KMS-11 (cell line): ENCODE measurements around the gene PCSK7.

Experiments
- H2AFZ ChIP-seq: fragments of 200-600 bp; sonication (generic); 2 replicates; pipeline ENCODE4 v1.6.1; 2016; ENCODE audit warnings: antibody characterized with exemption, mixed run types, low read depth
- H3K27ac ChIP-seq: fragments of 200-600 bp; sonication (generic); 2 replicates; pipeline ENCODE4 v1.6.1; 2016; ENCODE audit warnings: mild to moderate bottlenecking, mixed run types
- H3K27me3 ChIP-seq: fragments of 200-600 bp; sonication (generic); 2 replicates; pipeline ENCODE4 v1.6.1; 2017; ENCODE audit warnings: mild to moderate bottlenecking, low read depth, mixed run types, moderate library complexity; ENCODE audit not compliant: insufficient read depth
- H3K36me3 ChIP-seq: fragments of 200-600 bp; sonication (generic); 2 replicates; pipeline ENCODE4 v1.6.1; 2017; ENCODE audit warnings: mild to moderate bottlenecking, mixed run types; ENCODE audit not compliant: insufficient read depth
- H3K4me1 ChIP-seq: fragments of 200-600 bp; sonication (generic); 2 replicates; pipeline ENCODE4 v1.6.1; 2016; ENCODE audit warnings: mild to moderate bottlenecking, low read depth, mixed run types; ENCODE audit not compliant: poor library complexity, severe bottlenecking
- H3K4me2 ChIP-seq: fragments of 200-600 bp; sonication (generic); 2 replicates; pipeline ENCODE4 v1.7.0; 2016; ENCODE audit warnings: mild to moderate bottlenecking, mixed run types
- H3K4me3 ChIP-seq: fragments of 200-600 bp; sonication (generic); IDR thresholded peaks from 2 replicates; pipeline ENCODE4 v1.6.1; 2017; ENCODE audit warnings: low read depth, low read length, mixed read lengths; ENCODE audit not compliant: insufficient read depth
- H3K79me2 ChIP-seq: fragments of 200-600 bp; sonication (generic); 2 replicates; pipeline ENCODE4 v1.6.1; 2016; ENCODE audit warnings: low read depth, mixed run types; ENCODE audit not compliant: insufficient read depth
- H3K9ac ChIP-seq: fragments of 200-600 bp; sonication (generic); 2 replicates; pipeline ENCODE4 v1.6.1; 2016; ENCODE audit warnings: mild to moderate bottlenecking, mixed run types
- H4K20me1 ChIP-seq: fragments of 200-600 bp; sonication (generic); 2 replicates; pipeline ENCODE4 v1.6.1; 2016; ENCODE audit warnings: mild to moderate bottlenecking, mixed run types; ENCODE audit not compliant: insufficient read depth
- TF ChIP-seq, protein P1 (sequence below): fragments of 200-600 bp; sonication (generic); conservative IDR thresholded peaks from 2 replicates; pipeline ENCODE4 v1.6.1; 2017; ENCODE audit warnings: low read depth, mild to moderate bottlenecking, antibody characterized with exemption, low read length, moderate library complexity, mixed read lengths

PCSK7 gene

DNA sequence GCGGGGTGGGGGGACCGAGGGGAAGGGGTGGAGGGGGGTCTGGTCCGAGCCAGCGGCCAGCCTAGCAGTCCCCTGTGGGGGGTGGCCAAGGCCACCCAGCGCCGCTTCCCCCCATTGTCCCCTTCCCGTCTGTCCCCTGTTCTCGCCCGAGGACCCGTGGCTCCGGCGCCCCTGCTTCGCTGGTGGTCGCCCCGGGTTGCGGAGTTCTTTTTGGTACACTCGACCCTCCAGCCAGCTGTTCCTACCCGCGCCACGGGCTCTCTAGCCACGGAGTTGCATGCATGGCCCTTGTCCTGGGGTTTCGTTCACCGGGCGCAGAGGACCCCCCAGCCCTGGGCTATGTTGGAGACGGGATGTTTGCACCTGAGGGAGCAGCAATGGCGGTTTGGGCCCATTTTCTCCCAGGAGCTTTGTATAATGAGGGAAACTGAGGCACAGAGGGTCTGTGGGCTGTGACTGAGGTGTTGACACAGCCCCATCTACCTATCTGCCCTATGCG is 1.1 kb upstream of the PCSK7 start:
- peak overlapping the region; percentile 39; the same call in 1 of the 2 replicates for H3K9ac ChIP-seq
- no peak overlapping the region for H3K4me3 ChIP-seq
- H3K4me1 ChIP-seq, result peaks cover 13% of the 10 kb centered on the region
- peak overlapping the region; percentile 57; the same call in 1 of the 2 replicates for H2AFZ ChIP-seq
- no peak overlapping the region for H3K27ac ChIP-seq
- H3K4me2 ChIP-seq, result peak overlapping the region; percentile 57; the same call in 1 of the 2 replicates
- H3K36me3 ChIP-seq, result no peaks in the 10 kb centered on the region
- H4K20me1 ChIP-seq, result no peaks in the 10 kb centered on the region
- H3K79me2 ChIP-seq, result peaks cover 11% of the 10 kb centered on the region; the same call in 1 of the 2 replicates
- TF ChIP-seq, protein P1, sequence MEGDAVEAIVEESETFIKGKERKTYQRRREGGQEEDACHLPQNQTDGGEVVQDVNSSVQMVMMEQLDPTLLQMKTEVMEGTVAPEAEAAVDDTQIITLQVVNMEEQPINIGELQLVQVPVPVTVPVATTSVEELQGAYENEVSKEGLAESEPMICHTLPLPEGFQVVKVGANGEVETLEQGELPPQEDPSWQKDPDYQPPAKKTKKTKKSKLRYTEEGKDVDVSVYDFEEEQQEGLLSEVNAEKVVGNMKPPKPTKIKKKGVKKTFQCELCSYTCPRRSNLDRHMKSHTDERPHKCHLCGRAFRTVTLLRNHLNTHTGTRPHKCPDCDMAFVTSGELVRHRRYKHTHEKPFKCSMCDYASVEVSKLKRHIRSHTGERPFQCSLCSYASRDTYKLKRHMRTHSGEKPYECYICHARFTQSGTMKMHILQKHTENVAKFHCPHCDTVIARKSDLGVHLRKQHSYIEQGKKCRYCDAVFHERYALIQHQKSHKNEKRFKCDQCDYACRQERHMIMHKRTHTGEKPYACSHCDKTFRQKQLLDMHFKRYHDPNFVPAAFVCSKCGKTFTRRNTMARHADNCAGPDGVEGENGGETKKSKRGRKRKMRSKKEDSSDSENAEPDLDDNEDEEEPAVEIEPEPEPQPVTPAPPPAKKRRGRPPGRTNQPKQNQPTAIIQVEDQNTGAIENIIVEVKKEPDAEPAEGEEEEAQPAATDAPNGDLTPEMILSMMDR, result no peak
- H3K27me3 ChIP-seq, result no peaks in the 10 kb centered on the region

DNA sequence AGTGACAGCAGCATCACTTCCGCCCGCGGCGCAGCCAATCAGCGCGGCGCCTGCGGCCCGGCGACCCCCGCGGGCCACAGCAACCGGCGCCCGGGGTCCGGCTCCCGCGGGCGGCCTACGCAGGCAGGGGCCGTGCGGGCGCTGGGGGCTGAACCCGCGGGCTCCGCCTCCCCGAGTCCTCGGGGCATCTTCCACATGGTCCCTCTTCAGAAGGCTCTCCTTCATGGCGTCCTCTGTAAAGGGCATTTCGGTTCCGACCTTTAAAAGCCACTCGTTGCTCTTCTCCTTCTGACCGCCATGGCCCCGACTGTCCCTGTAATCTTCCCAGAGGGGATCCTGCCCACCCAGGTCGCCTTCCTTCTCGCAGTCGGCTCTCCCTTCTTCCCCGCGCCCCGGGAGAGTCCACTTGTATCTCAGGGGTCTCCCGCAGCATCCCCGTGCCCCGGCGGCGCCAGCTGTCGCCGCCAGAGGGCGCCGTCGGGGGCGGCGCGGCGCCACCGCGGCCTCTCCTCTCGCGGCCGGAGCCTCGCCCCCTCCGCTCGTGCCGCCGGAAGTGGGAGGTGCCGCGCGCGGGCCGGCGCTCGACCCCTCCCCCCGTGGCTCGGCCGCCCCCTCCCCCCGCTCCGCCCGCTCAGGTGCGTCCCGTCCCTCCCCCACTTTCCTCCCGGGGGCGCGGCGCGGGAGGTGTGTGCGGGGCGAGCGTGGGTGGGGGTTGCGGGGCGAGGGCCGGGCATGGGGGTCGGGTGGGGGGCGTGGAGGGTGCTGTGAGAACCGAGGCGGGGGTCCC is 412 bp upstream of the PCSK7 start, which contains the start of gene RNF214:
Gene RNF214, plus strand, starts transcription at position 580 of the 787 bp plus-strand sequence. CDS start 1,602 bp downstream, outside the sequence.
- TF ChIP-seq, protein P1, result peak; percentile 72
- peaks cover 13% of the 10 kb centered on the region for H3K4me1 ChIP-seq
- peak within 1 kb of the TSS; percentile 79; the same call in 1 of the 2 replicates for H3K9ac ChIP-seq

DNA sequence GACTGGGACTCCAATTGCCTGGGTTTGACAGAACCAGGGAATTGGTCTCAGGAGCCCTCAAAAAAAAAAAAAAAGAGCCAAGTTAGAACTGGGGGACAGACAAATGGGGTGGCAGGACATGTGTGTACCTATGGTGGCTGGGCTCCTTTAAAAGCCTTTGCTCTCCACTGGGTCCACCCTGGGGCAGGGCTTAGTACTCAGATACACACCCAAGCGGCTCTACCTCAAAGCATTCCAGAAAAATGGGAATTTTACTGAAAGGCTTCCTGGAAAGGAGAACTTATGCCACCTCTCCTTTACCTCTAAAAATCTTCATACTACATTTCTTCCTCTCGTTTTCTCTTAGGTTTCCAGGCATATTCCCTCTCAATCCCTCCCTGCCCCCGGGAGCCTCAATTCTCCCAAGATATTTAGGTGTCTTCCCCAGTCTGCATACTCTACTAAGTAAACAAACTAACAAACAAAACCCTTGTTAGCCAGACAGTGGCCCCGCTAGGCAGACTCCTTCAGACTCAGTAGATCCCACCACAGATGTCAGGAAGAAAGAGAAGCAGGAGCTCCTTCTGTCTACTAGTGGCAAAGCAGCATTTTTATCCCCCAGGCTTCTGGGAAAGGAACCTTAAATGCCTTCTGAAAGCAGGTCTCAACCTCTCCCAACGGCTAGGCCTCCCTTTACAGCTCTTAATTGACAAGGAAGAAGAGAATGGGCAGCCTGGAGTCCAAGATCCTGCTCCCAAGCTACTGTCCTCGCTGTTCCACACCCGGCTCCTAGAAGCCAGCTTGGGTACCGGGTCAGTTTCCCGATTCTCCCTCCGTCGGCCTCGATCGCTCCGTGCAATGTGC is 653 bp downstream of the PCSK7 start:
- TF ChIP-seq, protein P1, result no peak
- Histone ChIP-seq H3K4me1 (peaks cover 13% of the 10 kb centered on the region), H3K27me3 (no peaks in the 10 kb centered on the region), H4K20me1 (no peaks in the 10 kb centered on the region), H3K4me2 (peak overlapping the region; percentile 72), H3K79me2 (peaks cover 11% of the 10 kb centered on the region; the same call in 1 of the 2 replicates), H2AFZ (peak overlapping the region; percentile 76; the same call in 1 of the 2 replicates), H3K27ac (no peak overlapping the region), H3K36me3 (no peaks in the 10 kb centered on the region), H3K9ac (peak overlapping the region; percentile 79; the same call in 1 of the 2 replicates), H3K4me3 (no peak overlapping the region)

More for the DNA sequence above, 412 bp upstream of the PCSK7 start, which contains the start of gene RNF214:
- Histone ChIP-seq H3K79me2 (peaks cover 11% of the 10 kb centered on the region; the same call in 1 of the 2 replicates), H4K20me1 (no peaks in the 10 kb centered on the region), H3K36me3 (no peaks in the 10 kb centered on the region), H2AFZ (peak within 1 kb of the TSS; percentile 76), H3K4me3 (no peak within 1 kb of the TSS), H3K27ac (peak within 1 kb of the TSS; percentile 40; the same call in 1 of the 2 replicates), H3K4me2 (peak within 1 kb of the TSS; percentile 72), H3K27me3 (no peaks in the 10 kb centered on the region)

DNA sequence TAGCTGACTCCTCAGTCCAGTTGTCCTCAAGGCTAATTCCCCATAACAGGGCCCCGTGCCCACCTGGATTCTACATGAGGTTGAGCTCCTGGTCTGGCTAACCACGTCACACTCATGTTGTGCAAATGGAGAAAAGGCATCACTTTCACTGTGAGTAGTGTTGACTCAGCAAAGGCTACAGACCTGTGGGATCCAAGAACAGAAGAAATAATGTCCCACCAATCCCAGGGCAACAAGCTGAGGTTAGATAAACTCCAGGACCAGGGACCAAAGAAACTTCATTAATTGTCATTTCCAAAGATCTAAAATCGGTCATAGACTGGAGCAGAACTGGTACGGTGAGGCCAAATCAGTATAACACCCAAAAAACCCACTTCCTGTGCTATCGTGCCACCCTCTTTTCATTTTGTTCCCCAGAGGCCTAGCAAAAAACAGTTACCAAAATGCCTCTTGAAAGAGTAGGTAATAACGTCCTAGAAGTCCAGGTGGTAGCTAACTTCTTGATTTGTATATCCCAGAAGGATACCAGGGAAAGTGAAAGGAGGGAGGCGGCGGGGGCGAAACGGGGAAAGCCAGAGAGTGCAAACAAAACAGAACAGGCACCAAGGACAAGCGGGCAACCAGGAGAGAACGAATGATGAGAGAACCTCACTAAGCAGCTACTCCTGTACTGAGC is 1.4 kb downstream of the PCSK7 start:
- Histone ChIP-seq H3K27me3 (no peaks in the 10 kb centered on the region), H3K79me2 (peaks cover 11% of the 10 kb centered on the region; the same call in 1 of the 2 replicates), H3K9ac (no peak overlapping the region), H3K4me2 (0 out of 2 replicates have a peak overlapping the region, but pooled peaks have one; percentile 72), H3K27ac (no peak overlapping the region), H3K4me1 (peaks cover 13% of the 10 kb centered on the region), H4K20me1 (no peaks in the 10 kb centered on the region), H3K36me3 (no peaks in the 10 kb centered on the region), H3K4me3 (no peak overlapping the region), H2AFZ (no peak overlapping the region)
- TF ChIP-seq, protein P1, result no peak
